GM20431 (cell line): ENCODE results near the gene ARPC2.

Source experiments
- in situ Hi-C: fragments of 300-500 bp; cut with MseI, MboI; formaldehyde crosslinking; loops from one replicate; pipeline ENCODE4 v1.15.0; 2020; ENCODE audit warnings: low sequenced_read_pairs; ENCODE audit not compliant: unreplicated experiment

The ARPC2 gene

DNA sequence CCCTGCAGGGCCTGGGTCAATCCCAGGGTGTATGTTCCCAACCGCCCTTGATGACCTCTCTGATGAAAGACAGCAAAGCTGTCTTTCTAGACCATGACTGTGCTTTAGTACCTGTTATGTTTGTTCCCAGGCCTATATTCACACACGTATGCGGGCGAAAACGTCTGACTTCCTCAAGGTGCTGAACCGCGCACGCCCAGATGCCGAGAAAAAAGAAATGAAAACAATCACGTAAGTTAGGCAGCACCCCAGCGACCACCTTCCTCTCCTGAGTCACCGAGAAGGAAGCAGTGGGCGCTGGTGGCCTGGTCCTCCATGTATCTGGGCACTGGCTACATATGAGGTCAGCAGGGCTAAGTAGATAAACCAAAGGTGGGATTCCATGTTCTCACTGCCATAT, 32.7 kb downstream of the ARPC2 start:
- in situ Hi-C loops: loop anchor here (10.0 kb wide), 1 partner anchor 65 kb away; no protein-coding TSS in a partner anchor

DNA sequence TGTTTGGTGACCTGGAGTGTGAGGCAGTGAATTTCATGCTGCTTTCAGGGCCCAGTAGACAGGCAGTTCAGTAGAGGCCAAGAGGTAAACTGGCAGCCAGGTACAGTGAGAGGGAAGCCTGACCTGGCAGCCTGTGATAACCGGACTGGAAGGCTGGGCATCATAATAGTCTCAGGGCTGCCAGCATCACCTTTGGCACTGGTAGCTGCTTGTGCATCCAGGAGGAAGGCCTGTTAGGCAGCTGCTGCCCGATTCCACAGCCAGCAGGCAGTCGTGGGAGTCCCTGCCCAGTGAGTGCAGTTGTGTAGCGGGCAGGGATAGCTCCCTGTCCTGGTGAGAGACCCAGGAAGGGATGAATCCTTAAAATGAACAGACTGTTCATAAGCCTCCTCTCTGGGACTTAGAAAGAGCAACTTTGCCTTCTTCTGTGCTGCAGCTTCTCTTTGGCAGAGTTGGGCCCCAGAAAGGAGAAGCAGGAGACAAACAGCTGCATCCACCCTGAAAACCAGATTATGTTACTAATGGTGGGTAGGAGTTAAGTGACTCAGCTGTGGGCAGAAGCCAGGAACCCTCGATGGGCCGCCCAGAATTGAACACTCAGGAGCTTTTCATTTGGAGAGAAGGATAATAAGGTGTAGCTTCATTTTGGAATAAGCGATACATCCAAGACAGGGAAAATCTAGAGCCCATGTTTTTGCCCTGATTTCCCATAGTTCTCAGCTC, 35.7 kb downstream of the ARPC2 start:
- in situ Hi-C loops: loop anchor here (10.0 kb wide), 1 partner anchor 68 kb away; no protein-coding TSS in a partner anchor

DNA sequence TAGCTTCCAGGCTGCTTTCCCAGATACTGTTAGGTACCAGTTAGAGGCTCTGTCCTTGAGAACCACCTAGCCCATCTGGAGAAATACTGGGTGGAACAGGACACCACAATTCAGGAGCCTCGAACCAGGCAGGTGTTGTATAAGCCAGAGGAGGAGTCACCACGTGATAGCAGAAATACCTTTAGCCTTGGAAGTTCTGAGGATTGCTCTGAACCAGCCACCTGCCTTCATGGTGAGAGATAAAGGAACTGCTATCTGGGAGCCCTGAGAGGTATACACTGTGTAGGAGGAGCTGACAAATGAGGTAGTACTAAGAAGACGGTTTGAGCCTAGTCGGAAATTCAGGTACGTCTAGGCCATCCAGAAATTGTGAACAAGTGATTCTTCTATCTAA, 36.2 kb downstream of the ARPC2 start:
- in situ Hi-C loops: loop anchor here (10.0 kb wide), 1 partner anchor 68 kb away; no protein-coding TSS in a partner anchor

DNA sequence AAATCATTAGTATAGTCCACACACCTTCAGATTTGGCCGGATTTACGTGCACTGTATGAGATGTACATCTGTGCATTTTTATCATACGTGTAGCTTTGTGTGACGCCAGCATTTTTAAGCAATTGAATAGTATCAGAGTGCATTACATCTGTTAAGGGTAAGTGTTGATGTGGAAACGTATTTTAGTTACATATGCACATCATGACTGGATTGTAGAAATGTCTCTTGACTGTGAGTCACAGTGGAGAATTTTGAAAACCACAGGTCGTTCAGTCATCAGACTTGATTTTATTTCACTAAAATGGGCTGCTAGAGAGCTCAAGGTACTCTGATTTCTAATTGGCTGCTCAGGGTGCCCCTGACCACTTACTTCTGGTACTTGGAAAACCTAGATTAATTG, 38.5 kb downstream of the ARPC2 start:
- in situ Hi-C loops: loop anchor here (10.0 kb wide), 1 partner anchor 71 kb away; no protein-coding TSS in a partner anchor

DNA sequence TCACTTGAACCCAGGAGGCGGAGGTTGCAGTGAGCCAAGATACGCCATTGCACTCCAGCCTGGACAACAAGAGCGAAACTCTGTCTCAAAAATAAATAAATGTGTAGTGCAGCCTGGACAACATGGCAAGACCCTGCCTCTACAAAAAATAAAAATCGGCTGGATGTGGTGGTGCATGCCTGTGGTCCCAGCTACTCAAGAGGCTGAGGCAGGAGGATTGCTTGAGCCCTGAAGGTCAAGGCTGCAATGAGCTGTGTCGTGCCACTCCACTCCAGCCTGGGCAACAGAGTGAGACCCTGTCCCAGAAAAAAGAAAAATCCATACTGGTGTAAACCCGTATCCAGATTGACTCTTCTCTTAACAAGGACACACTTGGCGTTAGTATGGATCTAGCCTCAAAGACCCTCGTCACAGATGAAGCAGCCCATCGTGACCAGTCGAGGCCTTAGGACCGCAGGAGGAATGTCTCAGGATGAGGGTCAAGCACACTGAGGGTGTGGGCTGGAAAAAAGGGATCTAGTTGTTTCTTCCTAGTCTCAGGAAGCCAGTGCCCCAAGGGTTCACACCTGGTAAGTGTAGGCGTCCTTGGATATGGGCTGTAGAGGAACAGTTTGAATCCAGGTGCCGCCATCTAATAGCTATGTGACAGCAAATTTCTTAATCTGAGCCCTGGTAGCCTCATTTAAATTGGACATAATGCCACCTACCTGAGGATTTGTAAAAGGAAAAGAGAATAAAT, 39.8 kb downstream of the ARPC2 start:
- in situ Hi-C loops: loop anchor here (10.0 kb wide), 1 partner anchor 72 kb away; no protein-coding TSS in a partner anchor

DNA sequence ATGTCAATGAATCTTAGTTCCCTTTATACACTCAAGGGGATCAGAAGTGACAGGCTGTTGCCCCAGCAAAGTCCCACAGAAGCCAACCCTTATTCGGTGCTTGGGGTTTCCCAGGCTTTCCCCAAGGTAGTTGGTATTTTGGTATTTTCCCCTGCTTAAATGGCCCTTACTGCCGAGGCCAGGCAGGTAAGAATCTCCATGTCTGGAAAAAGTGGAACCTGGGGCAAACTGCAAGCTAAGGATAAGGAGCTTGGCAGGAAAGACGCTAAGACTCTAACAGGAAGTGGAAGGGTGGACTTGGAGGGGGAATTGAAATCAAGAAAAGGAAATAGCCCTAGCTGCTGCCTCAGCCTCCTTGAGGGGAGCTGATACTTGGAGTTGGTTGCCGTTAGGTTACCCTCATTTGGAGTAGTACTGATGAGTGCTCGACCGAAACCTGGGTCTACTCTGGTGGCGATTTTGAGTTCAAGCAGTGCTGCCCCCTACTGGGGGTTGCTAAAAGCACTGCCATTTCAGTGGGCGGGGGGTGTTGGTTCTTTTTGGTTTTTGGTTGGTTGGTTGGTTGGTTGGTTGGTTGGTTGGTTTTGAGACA, 40.5 kb downstream of the ARPC2 start:
- in situ Hi-C loops: loop anchor here (10.0 kb wide), 1 partner anchor 73 kb away; no protein-coding TSS in a partner anchor

DNA sequence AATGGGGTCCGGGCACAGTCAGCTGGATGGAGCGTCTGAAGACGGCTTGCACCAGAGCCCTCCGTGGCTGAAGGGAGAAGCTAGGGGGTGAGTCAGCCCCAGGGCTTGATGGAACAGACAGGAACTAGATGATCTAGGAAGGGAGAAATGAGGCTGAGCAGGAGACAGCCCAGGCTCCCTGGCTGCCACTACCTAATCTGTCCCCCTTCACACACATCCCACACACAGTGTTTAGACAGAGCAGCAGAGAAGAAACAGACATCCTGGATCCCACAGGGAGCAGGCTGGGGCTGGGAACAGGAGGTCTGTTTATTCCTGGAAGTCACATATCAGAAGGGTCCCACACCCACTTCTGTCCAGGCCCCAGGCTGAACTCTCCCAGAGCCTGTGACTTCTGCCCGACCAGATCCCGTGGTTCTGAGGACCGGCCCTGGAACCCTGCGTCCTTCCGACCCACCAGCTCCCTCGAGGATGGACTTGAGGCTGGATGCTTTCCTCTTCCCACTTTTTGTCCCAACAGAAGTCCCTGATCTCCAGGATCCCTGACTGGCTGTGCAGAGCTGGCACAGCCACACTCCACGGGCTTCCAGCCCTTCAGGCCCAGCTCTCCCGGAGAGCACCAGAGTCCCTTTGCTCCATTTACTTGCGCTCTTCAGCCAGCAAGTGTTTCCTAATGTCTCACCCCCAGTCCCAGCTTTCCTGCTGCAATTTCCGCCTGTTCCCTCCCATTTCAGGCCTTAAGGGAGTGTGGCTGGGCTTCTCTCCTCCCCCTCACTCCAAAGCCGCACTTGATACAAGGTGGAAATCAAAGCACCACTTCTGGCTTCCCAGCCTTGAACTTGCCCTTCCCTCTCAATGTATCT, 42.3 kb downstream of the ARPC2 start:
- in situ Hi-C loops: loop anchor here (10.0 kb wide), 1 partner anchor 75 kb away; no protein-coding TSS in a partner anchor

DNA sequence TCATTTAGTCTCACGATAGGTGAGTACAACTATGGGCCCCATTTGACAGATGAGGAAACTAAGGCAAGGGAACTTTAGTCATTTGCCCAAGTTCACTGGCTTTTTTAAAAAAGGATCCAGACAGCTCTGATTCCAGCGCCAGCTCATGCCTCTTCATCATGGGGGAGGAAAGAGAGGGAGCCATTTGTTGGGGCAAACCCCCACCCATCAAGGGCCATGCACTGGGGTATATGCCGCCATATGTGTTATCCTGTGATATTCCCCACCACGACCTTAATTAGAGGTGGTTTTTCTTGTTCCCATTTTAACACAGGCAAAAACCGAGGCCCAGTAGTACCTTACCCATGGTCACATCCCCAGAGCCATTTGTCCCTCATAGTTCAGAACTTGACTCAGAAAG, 43.2 kb downstream of the ARPC2 start:
- in situ Hi-C loops: no loop called here

DNA sequence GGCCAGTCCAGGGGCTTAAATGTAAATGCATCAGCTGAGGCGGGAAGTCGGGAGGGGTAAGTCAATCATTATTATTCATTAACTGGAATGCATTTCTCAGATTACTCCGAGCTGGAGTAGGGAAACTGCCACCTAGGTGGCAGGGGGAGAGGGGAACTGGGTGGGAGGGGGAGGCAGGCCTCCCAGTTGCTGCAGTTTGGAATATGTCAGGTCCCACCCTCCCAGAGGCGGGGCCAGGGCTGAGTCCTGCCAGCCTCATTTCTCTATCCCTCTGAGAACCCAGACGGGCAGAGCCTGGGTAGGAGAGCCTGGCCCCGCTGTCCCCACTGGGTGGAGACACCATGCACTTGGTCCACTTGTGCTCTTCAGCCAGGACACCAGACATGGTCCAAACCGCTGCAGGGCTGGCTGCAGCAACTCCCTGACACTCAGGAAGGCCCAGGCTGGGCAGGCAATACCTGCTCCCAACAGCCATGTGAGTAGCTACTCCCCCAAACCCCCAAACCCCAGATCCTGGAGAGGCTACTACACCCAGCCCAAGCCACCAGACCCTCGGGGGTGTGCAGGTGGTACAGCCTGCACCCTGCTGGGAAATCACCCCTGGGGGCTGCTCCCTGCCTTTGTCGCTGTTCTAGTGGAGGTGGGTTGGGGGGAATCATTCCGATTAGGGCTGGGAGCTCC, 43.9 kb downstream of the ARPC2 start, which contains the start of gene GPBAR1:
Gene GPBAR1, plus strand, starts transcription at position 274 of the 681 bp plus-strand sequence. CDS start 1,710 bp downstream, outside the sequence.
- in situ Hi-C loops: no loop called here

DNA sequence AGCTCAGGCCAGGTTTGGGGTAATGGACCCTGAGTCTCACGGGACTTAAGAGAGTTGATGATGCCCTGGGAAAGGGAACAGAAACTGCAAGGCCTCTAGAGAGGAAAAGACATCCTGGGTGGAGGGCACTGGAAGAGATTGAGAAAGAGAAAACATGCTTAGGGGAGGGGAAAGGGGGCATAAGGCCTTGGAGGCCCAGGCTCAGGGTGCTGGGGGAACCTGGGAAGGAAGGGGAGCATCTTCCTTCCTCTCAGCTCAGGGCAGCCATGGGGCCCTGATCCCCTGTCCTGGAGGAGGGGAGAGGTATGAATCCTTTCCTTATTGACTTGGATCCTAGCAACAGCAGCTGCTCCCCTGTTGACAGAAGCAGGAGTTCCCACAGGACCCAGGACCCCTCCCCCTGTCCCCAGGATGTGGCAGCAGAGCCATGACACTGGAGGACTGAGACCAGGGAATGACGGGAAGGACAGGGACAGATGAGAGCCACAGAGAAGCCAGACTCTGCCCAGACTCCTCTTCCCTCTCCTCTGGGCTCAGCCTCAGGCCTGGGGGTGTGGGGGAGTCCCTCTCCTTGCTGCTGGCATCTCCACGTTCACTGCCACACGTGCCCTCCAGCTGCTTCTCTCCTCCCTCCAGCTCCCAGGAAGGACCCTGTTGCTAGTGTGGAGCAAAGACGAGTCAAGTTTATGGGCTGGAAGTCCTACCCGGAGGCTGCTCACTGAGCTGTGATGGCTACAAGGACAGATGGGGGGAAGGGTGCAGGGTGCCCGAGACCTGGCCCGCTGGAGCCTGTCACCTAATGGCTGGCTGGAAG, 44.6 kb downstream of the ARPC2 start:
- in situ Hi-C loops: no loop called here

DNA sequence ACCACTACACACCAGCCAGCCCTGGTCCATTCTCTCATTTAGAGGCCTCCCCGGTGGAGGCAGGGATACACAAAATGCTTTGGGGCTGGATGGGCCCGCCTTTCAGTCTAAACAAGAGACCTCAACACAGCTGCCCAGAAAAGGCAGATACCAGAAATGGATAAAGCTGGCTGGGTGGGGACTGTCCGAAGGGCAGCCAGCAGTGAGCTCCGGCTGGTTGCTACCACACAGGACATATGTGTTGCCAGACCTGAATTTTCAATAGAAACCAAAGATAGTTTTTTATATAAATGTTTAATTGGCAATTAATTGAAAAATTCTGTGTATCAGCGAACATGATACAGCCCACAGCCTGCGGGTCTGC, 45.2 kb downstream of the ARPC2 start:
- in situ Hi-C loops: no loop called here

DNA sequence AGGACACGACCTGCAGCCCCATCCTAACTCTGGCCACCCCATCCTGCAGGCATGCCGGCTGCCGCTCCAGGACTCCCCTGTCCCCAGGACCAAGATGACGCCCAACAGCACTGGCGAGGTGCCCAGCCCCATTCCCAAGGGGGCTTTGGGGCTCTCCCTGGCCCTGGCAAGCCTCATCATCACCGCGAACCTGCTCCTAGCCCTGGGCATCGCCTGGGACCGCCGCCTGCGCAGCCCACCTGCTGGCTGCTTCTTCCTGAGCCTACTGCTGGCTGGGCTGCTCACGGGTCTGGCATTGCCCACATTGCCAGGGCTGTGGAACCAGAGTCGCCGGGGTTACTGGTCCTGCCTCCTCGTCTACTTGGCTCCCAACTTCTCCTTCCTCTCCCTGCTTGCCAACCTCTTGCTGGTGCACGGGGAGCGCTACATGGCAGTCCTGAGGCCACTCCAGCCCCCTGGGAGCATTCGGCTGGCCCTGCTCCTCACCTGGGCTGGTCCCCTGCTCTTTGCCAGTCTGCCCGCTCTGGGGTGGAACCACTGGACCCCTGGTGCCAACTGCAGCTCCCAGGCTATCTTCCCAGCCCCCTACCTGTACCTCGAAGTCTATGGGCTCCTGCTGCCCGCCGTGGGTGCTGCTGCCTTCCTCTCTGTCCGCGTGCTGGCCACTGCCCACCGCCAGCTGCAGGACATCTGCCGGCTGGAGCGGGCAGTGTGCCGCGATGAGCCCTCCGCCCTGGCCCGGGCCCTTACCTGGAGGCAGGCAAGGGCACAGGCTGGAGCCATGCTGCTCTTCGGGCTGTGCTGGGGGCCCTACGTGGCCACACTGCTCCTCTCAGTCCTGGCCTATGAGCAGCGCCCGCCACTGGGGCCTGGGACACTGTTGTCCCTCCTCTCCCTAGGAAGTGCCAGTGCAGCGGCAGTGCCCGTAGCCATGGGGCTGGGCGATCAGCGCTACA, 45.9 kb downstream of the ARPC2 start:
- in situ Hi-C loops: no loop called here

DNA sequence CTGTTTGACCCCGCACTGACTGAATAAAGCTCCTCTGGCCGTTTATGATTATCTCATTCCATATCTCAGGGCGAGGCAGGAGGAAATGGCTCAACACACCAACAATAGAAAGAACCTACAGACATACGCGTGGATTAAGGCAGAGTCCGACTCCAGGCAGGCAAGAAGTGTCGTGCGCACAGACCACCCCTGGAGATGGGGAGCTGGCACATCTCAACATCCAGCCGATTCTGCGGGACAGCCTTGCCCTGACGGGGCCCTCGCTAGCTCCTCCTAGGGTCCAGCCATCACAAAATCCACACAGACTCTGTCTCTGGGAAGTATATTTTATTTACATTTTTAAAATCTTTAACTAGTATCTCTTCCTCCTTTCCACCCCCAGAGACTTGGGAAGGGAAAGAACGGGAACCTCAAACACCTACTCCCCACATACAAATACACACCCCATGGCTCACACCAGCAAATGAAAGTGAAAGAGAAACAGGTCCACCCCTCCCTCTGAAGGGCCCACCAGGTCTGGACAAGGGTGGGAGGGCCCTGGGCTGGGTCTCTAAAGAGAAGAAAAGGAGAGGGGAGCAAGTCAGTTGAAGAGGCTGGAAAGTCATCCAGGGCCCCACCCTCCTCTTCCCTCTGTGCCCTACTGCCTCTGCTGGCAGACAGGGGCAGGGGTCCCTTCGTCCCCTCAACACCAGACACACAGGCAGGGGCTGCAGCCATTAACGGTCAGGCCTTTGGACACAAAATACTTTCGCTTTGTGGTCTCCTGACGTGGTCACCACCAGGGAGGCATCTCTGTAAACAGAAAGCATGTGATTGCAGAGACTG, 47.0 kb downstream of the ARPC2 start:
- in situ Hi-C loops: no loop called here

DNA sequence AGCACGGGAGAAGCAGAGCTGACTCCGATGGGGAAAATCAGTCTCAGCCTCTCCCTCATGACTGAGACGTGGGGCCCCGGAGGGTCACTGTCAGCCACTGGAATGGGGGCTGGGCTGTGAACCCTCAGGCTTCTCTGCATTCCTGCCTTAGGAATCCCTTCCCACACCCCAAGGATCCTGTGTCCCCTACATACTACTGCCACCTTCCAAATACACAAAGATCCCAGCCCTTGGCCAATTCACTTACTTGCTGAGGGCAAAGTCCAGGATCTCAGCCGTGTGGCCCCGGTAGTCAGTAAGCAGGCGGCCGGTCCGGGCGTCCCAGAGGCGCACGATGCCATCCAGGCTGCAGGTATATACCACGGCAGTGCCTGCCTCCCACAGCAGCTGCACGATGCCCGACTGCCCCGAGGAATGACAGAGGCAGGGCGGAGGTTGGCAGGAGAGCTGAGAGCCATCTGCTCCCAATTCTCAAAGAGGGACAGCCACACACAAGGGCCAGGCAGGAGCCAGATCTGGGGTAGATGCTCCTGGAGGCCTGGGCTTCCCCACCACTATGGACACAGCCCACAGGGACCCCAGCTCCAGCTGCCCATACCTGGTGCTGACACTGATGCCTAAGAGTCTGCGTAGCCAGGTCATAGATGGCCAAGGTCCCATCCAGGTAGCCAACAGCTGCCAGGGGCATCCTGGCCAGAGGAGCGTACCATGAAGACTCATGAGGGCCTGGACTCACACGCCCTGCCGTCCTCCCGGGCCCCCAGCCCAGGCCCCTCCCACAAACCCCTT, 48.0 kb downstream of the ARPC2 start:
- in situ Hi-C loops: no loop called here

DNA sequence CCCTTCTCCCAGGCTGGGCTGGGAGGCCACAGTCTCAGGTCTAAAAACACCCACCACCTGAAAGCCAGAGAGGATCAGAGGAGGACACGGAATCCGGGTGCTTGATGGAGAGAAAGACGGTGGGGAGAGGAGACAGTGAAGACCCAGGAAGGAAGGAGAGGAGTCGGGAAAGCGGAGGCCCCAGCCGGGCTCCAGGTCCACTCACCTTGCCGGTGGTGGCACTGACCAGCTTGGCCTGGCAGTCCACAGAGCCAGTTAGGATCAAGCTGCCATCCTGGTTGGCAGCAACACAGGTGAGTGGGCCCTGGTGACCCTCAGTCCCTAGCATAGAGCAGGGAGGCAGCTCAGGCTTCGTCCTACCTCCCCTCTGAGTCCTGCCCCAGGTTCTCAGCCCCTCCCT, 48.6 kb downstream of the ARPC2 start:
- in situ Hi-C loops: no loop called here
